ENCODE data around the gene TEK.
"Not testable (repeated sequence)": the region's sequence is repeated elsewhere in the genome, so short reads cannot be mapped to it uniquely, and the experiment has no call there.

TEK gene

DNA sequence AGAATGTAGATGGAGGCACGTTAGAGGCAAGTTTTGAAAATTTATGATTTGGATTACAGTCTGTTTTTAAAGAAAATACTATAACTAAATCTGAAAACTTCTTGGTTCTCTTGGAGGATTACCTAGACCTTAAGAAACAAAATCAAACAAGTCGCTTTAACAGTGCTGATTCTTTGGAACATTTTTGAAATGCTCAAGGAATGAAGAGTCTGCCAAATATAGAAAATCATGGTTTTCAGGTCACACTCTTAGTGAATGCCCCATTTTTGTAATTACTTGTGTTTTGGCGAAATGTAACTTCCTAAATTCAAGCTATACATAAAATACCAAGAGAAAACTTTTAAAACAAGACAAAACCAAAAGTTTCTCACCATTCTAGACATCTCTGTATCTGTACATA, 94.8 kb downstream of the TEK start:
- H3K27me3 Mint-ChIP-seq, result peaks cover 4% of the 10 kb centered on the region
- H3K9me3 Mint-ChIP-seq, result no peaks in the 10 kb centered on the region
- H3K36me3 Mint-ChIP-seq (ENCODE audit: low read depth), result no peaks in the 10 kb centered on the region
- H3K27ac Mint-ChIP-seq, result no peak overlapping the region
- H3K4me3 Mint-ChIP-seq, result no peak overlapping the region
- no peaks in the 10 kb centered on the region for H3K4me1 Mint-ChIP-seq (ENCODE audit: low read depth)

GRCh38 chr9:27204578-27204977, 95.6 kb downstream of the TEK start:
- no peaks in the 10 kb centered on the region for H3K36me3 Mint-ChIP-seq (ENCODE audit: low read depth)
- no peaks in the 10 kb centered on the region for H3K9me3 Mint-ChIP-seq
- no peaks in the 10 kb centered on the region for H3K4me1 Mint-ChIP-seq (ENCODE audit: low read depth)
- no peak overlapping the region for H3K4me3 Mint-ChIP-seq
- H3K27ac Mint-ChIP-seq, result no peak overlapping the region
- peaks cover 4% of the 10 kb centered on the region for H3K27me3 Mint-ChIP-seq

GRCh38 chr9:27205198-27205597, 96.2 kb downstream of the TEK start:
- no peaks in the 10 kb centered on the region for H3K9me3 Mint-ChIP-seq
- H3K4me1 Mint-ChIP-seq (ENCODE audit: low read depth), result no peaks in the 10 kb centered on the region
- H3K4me3 Mint-ChIP-seq, result no peak overlapping the region
- no peak overlapping the region for H3K27ac Mint-ChIP-seq
- peaks cover 3% of the 10 kb centered on the region for H3K27me3 Mint-ChIP-seq
- no peaks in the 10 kb centered on the region for H3K36me3 Mint-ChIP-seq (ENCODE audit: low read depth)

- Mint-ChIP-seq H3K4me3 (no peak overlapping the region), H3K36me3 (ENCODE audit: low read depth) (no peaks in the 10 kb centered on the region), H3K27ac (no peak overlapping the region), H3K27me3 (no peaks in the 10 kb centered on the region), H3K4me1 (ENCODE audit: low read depth) (no peaks in the 10 kb centered on the region), H3K9me3 (no peaks in the 10 kb centered on the region)
These were observed 97.0 kb downstream of the TEK start for GRCh38 chr9:27206041-27206440.

DNA sequence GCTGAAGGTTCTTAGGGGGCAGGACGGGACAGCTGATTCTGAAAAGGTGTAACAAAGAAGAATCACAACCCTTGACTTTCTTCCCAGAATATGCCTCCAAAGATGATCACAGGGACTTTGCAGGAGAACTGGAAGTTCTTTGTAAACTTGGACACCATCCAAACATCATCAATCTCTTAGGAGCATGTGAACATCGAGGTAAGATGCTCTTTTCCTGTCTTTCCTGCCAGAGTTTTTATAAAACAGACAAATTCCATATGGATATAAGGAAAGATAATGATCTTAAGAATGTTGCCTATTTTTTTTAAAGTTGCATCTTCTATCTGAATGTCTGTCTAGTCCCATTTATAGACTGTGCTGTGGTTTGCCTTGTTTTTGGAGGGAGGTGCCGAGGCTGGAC, 100.0 kb downstream of the TEK start:
- Mint-ChIP-seq H3K27ac (no peak overlapping the region), H3K4me1 (ENCODE audit: low read depth) (no peaks in the 10 kb centered on the region), H3K9me3 (no peaks in the 10 kb centered on the region), H3K36me3 (ENCODE audit: low read depth) (no peaks in the 10 kb centered on the region), H3K27me3 (no peaks in the 10 kb centered on the region), H3K4me3 (no peak overlapping the region)

GRCh38 chr9:27210588-27210987, 101.6 kb downstream of the TEK start:
- no peaks in the 10 kb centered on the region for H3K9me3 Mint-ChIP-seq

DNA sequence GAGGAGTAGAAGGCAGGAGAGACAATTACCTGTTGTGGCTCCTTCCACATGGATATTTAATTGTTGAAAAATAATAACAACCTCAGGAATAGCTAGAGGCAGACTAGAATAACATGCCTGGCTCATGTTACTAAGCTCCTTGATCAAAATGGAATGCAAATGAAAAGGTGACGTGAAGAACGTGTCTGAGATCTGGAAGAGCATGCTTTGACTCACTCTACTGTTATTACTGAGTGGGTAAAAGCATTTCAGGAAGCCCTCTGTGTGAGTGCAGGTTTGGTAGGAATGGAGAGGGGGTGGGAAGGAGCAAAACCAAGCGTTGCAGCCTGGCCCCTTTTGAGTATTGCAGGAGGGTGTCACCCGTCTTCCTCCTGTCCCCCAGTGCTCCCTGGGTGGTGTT, 103.2 kb downstream of the TEK start:
- H3K9me3 Mint-ChIP-seq, result no peaks in the 10 kb centered on the region
- H3K36me3 Mint-ChIP-seq (ENCODE audit: low read depth), result no peaks in the 10 kb centered on the region
- no peak overlapping the region for H3K27ac Mint-ChIP-seq
- no peaks in the 10 kb centered on the region for H3K4me1 Mint-ChIP-seq (ENCODE audit: low read depth)
- H3K4me3 Mint-ChIP-seq, result no peak overlapping the region
- H3K27me3 Mint-ChIP-seq, result no peaks in the 10 kb centered on the region

More at GRCh38 chr9:27210588-27210987, 101.6 kb downstream of the TEK start:
- Mint-ChIP-seq H3K27ac (no peak overlapping the region), H3K4me3 (no peak overlapping the region), H3K36me3 (ENCODE audit: low read depth) (no peaks in the 10 kb centered on the region), H3K27me3 (no peaks in the 10 kb centered on the region), H3K4me1 (ENCODE audit: low read depth) (no peaks in the 10 kb centered on the region)

- Mint-ChIP-seq H3K36me3 (ENCODE audit: low read depth) (no peaks in the 10 kb centered on the region), H3K9me3 (no peaks in the 10 kb centered on the region), H3K4me1 (ENCODE audit: low read depth) (no peaks in the 10 kb centered on the region), H3K4me3 (no peak overlapping the region), H3K27me3 (no peaks in the 10 kb centered on the region), H3K27ac (no peak overlapping the region)
These were observed 103.6 kb downstream of the TEK start for GRCh38 chr9:27212621-27213020.

- Mint-ChIP-seq H3K9me3 (no peaks in the 10 kb centered on the region), H3K4me1 (ENCODE audit: low read depth) (no peaks in the 10 kb centered on the region), H3K36me3 (ENCODE audit: low read depth) (no peaks in the 10 kb centered on the region), H3K4me3 (no peak overlapping the region), H3K27me3 (no peaks in the 10 kb centered on the region), H3K27ac (no peak overlapping the region)
These were observed 118.2 kb downstream of the TEK start for GRCh38 chr9:27227192-27227591.

DNA sequence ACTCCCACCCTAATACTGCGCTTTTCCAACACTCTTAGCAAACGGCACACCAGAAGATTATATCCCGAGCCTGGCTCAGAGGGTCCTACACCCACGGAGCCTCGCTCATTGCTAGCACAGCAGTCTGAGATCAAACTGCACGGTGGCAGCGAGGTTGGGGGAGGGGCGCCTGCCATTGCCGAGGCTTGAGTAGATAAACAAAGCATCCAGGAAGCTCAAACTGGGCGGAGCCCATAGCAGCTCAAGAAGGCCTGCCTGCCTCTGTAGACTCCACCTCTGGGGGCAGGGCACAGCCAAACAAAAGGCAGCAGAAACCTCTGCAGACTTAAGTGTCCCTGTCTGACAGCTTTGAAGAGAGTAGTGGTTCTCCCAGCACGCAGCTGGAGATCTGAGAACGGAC, 130.6 kb downstream of the TEK start:
- not testable (repeated sequence) for H3K27ac Mint-ChIP-seq; H3K27me3 Mint-ChIP-seq; H3K36me3 Mint-ChIP-seq (ENCODE audit: low read depth); H3K4me3 Mint-ChIP-seq; H3K4me1 Mint-ChIP-seq (ENCODE audit: low read depth)
- H3K9me3 Mint-ChIP-seq, result peaks cover 11% of the 10 kb centered on the region

GRCh38 chr9:27247756-27248155, 138.7 kb downstream of the TEK start:
- Mint-ChIP-seq H3K27ac (no peak overlapping the region), H3K4me3 (no peak overlapping the region), H3K36me3 (ENCODE audit: low read depth) (no peaks in the 10 kb centered on the region), H3K9me3 (no peaks in the 10 kb centered on the region), H3K27me3 (peaks cover 7% of the 10 kb centered on the region), H3K4me1 (ENCODE audit: low read depth) (no peaks in the 10 kb centered on the region)

GRCh38 chr9:27248702-27249101, 139.7 kb downstream of the TEK start:
- no peak overlapping the region for H3K4me3 Mint-ChIP-seq
- no peaks in the 10 kb centered on the region for H3K9me3 Mint-ChIP-seq
- H3K27ac Mint-ChIP-seq, result no peak overlapping the region
- H3K36me3 Mint-ChIP-seq (ENCODE audit: low read depth), result no peaks in the 10 kb centered on the region
- peaks cover 7% of the 10 kb centered on the region for H3K27me3 Mint-ChIP-seq
- H3K4me1 Mint-ChIP-seq (ENCODE audit: low read depth), result no peaks in the 10 kb centered on the region

DNA sequence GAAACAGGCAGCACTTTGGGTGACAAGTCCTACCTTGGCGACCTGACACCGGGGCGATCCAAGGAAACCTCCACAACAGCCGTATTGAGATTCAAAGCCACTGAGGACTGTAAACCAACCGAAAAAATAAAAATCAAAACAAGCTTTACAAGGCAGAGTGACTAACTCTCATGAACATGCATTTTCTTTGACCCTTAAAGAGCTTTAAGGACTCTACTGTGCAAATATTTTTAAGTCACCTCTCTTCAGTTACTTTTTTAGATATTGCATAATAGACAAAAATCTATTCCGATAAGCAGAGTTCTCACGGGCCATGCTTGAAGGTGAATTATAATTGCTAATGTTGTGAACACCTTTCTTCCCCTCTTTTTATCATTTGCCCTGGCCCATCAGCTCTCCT, 149.6 kb downstream of the TEK start:
- Mint-ChIP-seq H3K27ac (no peak overlapping the region), H3K9me3 (no peaks in the 10 kb centered on the region), H3K27me3 (no peaks in the 10 kb centered on the region), H3K4me3 (no peak overlapping the region), H3K4me1 (ENCODE audit: low read depth) (no peaks in the 10 kb centered on the region), H3K36me3 (ENCODE audit: low read depth) (no peaks in the 10 kb centered on the region)

- Mint-ChIP-seq H3K27me3 (no peaks in the 10 kb centered on the region), H3K4me3 (no peak overlapping the region), H3K36me3 (ENCODE audit: low read depth) (no peaks in the 10 kb centered on the region), H3K4me1 (ENCODE audit: low read depth) (no peaks in the 10 kb centered on the region), H3K27ac (no peak overlapping the region), H3K9me3 (no peaks in the 10 kb centered on the region)
These were observed 151.9 kb downstream of the TEK start for GRCh38 chr9:27260789-27261516.

GRCh38 chr9:27261517-27262211, 152.6 kb downstream of the TEK start:
- Mint-ChIP-seq H3K36me3 (ENCODE audit: low read depth) (no peaks in the 10 kb centered on the region), H3K4me1 (ENCODE audit: low read depth) (no peaks in the 10 kb centered on the region), H3K27me3 (no peaks in the 10 kb centered on the region), H3K27ac (no peak overlapping the region), H3K4me3 (no peak overlapping the region), H3K9me3 (no peaks in the 10 kb centered on the region)

- Mint-ChIP-seq H3K27me3 (no peaks in the 10 kb centered on the region), H3K36me3 (ENCODE audit: low read depth) (no peaks in the 10 kb centered on the region), H3K4me1 (ENCODE audit: low read depth) (no peaks in the 10 kb centered on the region), H3K27ac (no peak overlapping the region), H3K4me3 (no peak overlapping the region), H3K9me3 (no peaks in the 10 kb centered on the region)
These were observed 163.1 kb downstream of the TEK start for GRCh38 chr9:27272103-27272502.

All from stimulated activated naive CD8-positive, alpha-beta T cell treated with anti-CD3 and anti-CD28 coated beads, Interleukin-15, Interleukin-2, amounts not matched to agents 100 ng/mL and 50 ng/mL, for 24 hours (primary cell).